ENCODE results near the gene CETP.

The CETP gene

DNA sequence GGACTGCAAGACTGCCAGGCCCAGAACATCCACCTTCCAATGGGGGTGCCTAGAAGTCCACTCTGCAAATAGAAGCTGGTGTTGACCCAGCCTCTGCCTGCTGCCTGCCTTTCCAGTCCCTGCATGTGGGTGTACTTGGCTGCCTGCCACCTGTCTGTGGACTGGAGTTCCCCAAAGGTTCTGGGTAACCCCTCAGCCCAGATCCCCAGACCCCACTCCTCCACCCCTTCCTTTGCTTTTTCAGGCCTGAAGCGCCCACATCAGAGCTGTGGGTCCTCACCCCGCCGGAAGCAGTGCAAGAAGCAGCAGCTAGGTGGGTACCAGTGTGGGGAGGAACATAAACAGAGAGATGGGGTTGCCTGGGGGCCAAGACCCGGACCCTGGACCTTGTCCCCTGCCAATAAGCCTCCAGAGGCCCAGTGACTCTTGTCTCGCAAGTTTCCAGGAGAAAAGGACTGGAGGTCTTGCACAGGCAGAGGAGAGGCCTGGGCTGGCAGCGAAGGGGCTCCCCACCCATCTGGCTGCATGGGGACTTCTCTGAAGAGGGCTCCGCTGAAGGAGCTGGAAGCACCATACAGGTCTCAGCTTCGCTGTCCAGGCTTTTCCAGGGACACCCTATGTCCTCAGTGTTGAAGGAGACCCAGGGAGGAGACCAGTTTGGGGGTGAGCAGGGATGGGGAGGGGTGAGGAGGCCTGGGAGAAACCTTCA, 61.9 kb downstream of the CETP start:
- DNase-seq = peak; percentile 79

DNA sequence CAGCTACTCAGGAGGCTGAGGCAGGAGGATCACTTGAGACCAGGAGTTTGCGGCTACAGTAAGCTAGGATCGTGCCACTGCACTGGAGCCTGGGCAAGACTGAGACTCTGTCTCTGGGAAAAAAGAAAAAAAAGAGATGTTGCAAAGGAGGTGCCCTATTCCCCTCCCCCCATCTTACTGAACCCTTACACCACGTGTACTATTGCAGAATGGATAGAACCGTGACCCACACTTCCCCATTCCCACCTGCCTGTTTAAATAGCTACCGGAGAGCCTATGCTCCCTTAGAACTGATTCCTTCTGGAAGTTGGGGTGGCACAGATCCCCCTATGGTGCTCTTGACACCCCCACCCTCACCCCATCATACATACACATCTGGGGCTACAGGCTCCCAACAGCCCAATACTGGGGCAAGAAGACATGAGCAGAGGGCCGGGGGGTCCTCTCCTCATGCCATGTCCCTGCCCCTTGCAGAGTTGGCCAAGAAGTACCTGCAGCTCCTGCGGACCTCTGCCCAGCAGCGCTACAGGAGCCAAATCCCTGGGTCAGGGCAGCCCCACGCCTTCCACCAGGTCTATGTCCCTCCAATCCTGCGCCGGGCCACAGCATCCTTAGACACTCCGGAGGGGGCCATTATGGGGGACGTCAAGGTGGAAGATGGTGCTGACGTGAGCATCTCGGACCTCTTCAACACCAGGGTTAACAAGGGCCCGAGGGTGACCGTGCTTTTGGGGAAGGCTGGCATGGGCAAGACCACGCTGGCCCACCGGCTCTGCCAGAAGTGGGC, 63.3 kb downstream of the CETP start:
- no peak for DNase-seq

DNA sequence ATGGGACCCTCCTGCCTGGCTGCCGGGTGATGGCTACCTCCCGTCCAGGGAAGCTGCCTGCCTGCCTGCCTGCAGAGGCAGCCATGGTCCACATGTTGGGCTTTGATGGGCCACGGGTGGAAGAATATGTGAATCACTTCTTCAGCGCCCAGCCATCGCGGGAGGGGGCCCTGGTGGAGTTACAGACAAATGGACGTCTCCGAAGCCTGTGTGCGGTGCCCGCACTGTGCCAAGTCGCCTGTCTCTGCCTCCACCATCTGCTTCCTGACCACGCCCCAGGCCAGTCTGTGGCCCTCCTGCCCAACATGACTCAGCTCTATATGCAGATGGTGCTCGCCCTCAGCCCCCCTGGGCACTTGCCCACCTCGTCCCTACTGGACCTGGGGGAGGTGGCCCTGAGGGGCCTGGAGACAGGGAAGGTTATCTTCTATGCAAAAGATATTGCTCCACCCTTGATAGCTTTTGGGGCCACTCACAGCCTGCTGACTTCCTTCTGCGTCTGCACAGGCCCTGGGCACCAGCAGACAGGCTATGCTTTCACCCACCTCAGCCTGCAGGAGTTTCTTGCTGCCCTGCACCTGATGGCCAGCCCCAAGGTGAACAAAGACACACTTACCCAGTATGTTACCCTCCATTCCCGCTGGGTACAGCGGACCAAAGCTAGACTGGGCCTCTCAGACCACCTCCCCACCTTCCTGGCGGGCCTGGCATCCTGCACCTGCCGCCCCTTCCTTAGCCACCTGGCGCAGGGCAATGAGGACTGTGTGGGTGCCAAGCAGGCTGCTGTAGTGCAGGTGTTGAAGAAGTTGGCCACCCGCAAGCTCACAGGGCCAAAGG, 64.4 kb downstream of the CETP start:
- no peak for DNase-seq

DNA sequence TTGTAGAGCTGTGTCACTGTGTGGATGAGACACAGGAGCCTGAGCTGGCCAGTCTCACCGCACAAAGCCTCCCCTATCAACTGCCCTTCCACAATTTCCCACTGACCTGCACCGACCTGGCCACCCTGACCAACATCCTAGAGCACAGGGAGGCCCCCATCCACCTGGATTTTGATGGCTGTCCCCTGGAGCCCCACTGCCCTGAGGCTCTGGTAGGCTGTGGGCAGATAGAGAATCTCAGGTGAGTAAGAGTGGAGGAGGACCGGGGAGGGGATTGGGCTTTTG, 65.0 kb downstream of the CETP start:
- DNase-seq = no peak

DNA sequence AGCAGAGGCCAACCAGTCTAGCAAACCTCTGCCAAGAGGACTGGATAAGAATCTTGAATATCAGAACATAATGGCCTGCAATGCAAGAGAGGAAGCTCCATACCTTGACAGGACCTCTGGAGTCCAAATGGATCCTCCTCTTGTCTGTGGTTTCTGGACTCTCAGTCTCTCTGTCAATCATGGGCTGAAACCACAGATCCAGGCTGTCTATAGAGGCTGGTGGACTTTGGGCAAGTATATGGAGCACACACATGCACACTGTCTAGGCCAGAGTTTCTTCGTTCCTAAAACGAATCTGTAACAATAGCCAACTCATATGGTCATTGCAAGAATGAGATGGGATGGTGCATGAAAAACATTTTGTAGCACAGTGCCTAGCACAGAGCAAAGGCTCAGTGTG, 65.3 kb downstream of the CETP start:
- DNase-seq = peak; percentile 3

GRCh38 chr16:57028086-57028485, 66.3 kb downstream of the CETP start:
- DNase-seq = peak; percentile 1

DNA sequence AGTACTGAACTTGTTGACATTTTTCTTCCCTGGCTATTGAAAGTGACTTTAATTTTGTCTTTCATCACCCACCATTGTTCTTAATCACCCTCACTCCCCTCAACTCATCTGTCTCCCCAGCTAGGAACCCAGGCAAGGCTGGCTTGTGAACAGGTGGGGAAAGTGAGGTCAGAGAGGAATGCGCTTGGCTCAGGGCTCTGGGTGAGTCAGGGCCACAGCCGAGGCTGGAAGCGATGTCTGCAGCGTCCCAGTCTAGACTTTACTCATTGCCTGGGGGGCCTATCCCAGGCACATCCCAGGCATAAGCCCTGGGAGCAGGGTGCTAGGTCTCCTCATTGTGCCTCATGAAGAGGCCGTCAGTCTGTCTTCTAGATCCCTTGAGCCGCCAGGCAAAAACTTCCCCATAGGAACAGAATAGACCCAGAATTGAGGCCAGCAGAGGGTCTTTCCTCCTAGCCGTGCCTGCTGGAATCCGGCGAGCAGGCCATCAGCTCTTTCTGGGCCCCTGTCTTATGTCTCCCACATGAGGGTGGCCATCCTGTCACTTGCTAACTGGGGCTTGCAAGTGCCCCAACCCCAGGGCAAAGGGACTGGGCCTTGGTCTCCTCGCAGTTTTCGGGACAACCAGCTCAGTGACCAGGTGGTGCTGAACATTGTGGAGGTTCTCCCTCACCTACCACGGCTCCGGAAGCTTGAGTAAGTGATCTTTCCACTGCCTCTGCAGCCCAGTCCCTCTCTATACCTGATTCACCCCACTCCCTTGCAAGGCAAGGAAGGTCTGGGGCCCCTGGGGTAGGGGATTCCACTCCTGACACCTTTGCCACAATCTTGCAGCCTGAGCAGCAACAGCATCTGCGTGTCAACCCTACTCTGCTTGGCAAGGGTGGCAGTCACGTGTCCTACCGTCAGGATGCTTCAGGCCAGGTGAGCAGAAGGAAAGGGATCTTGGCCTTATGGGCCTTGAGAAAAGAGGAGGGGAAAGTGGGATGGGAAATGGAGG, 67.7 kb downstream of the CETP start:
- DNase-seq = peak; percentile 27

GRCh38 chr16:57030346-57030902, 68.7 kb downstream of the CETP start:
- no peak for DNase-seq

GRCh38 chr16:57031156-57031555, 69.4 kb downstream of the CETP start:
- peak; percentile 6 for DNase-seq

GRCh38 chr16:57032346-57032745, 70.6 kb downstream of the CETP start:
- no peak for DNase-seq

GRCh38 chr16:57032931-57033330, 71.2 kb downstream of the CETP start:
- no peak for DNase-seq
